RWPE1 (cell line): ENCODE data around the gene NFE2L1.
A peak's percentile ranks its signal among the peaks of the same experiment; 100 is the strongest.
"Not testable (repeated sequence)": the region's sequence is repeated elsewhere in the genome, so short reads cannot be mapped to it uniquely, and the experiment has no call there.

Source experiments
- CTCF ChIA-PET: fragments of 350-600 bp; sonication (Branson Sonifier 250); formaldehyde crosslinking; extraction: SDS; loops from one replicate; lab custom pipeline; 2021; lab: Yijun Ruan, JAX
- POLR2A ChIA-PET: fragments of 400-600 bp; formaldehyde crosslinking; extraction: SDS; loops from one replicate; lab custom pipeline; 2020; ENCODE audit warnings: antibody characterized with exemption; ENCODE audit not compliant: low non-redundant PET; lab: Yijun Ruan, JAX
- DNase-seq: peaks from one replicate; pipeline ENCODE4 v3.0.0; 2012; ENCODE audit warnings: low spot score
- H3K27ac ChIP-seq: fragments of 450-650 bp; 2 replicates; pipeline ENCODE4 v1.5.1; 2017
- CTCF ChIP-seq: fragments of 450-650 bp; conservative IDR thresholded peaks from 2 replicates; pipeline ENCODE4 v1.5.1; 2017; ENCODE audit warnings: low read depth, mild to moderate bottlenecking

The NFE2L1 gene

GRCh38 chr17:48074322-48075081 is 26.3 kb downstream of the NFE2L1 start:
- TF ChIP-seq CTCF, result peak; percentile 86
- peak; percentile 53 for DNase-seq
- H3K27ac ChIP-seq, result peak overlapping the region; percentile 61
- POLR2A ChIA-PET, result interaction anchor here (1.0 kb wide), 1 partner anchor 30 kb away, joined by 16 read pairs; no protein-coding TSS in a partner anchor
- CTCF ChIA-PET, result interaction anchor here (0.6 to 3.2 kb wide), 8 partner anchors 23 to 443 kb away, joined by 3 to 16 read pairs (median 3); no protein-coding TSS in a partner anchor

GRCh38 chr17:48077152-48077551 is 29.0 kb downstream of the NFE2L1 start:
- DNase-seq, POLR2A ChIA-PET: not testable (repeated sequence)
- CTCF ChIA-PET, result interaction anchor here (0.7 to 1.3 kb wide), 2 partner anchors 17 to 51 kb away, joined by 4 to 7 read pairs; no protein-coding TSS in a partner anchor
- H3K27ac ChIP-seq, result peak overlapping the region; percentile 60

- ChIA-PET POLR2A (no interaction called here), CTCF (interaction anchor here (0.6 to 1.2 kb wide), 3 partner anchors 12 to 537 kb away, joined by 3 to 6 read pairs (median 5); no protein-coding TSS in a partner anchor)
- DNase-seq, result no peak
- no peak for TF ChIP-seq CTCF
- peak overlapping the region; percentile 48 for H3K27ac ChIP-seq
These were observed 33.7 kb downstream of the NFE2L1 start for GRCh38 chr17:48081858-48082257.

- ChIA-PET CTCF (no interaction called here), POLR2A (no interaction called here)
- TF ChIP-seq CTCF, result no peak
- no peak for DNase-seq
- no peak overlapping the region; the same call in 1 of the 2 replicates for H3K27ac ChIP-seq
These were observed 36.8 kb downstream of the NFE2L1 start for GRCh38 chr17:48084932-48085331.

GRCh38 chr17:48093341-48094045 is 45.3 kb downstream of the NFE2L1 start:
- POLR2A ChIA-PET, result no interaction called here
- no peak for TF ChIP-seq CTCF
- no peak for DNase-seq
- CTCF ChIA-PET, result interaction anchor here (0.6 to 0.7 kb wide), 3 partner anchors 12 to 166 kb away, joined by 3 to 7 read pairs (median 6); no protein-coding TSS in a partner anchor
- peak overlapping the region; percentile 5; the same call in 1 of the 2 replicates for H3K27ac ChIP-seq

GRCh38 chr17:48095611-48096010 is 47.5 kb downstream of the NFE2L1 start:
- CTCF ChIA-PET, result interaction anchor here (0.7 kb wide), 1 partner anchor 10 kb away, joined by 3 read pairs; no protein-coding TSS in a partner anchor
- POLR2A ChIA-PET, result no interaction called here

More at GRCh38 chr17:48095611-48096010, 47.5 kb downstream of the NFE2L1 start:
- peak overlapping the region; percentile 63 for H3K27ac ChIP-seq
- DNase-seq, result no peak
- TF ChIP-seq CTCF, result no peak
